GM23338 (cell line): Measurements from ENCODE around the gene PEPD. TPM values are rescaled to one million over a fixed set of nuclear protein-coding genes. Genes with fewer than 3 reads are reported as not detected.

ENCODE experiments used
- ATAC-seq: fragments of 200-7000 bp; cut with Tn5 transposase; 3 replicates; pipeline ENCODE4 v1.9.1; 2020
- DNase-seq: peaks from one replicate; pipeline ENCODE4 v3.0.0-alpha.2; 2015; ENCODE audit warnings: low spot score
- H2AFZ ChIP-seq: fragments of 200-600 bp; sonication (generic); 2 replicates; pipeline ENCODE4 v1.8.0; 2016; ENCODE audit warnings: antibody characterized with exemption, mild to moderate bottlenecking, moderate library complexity
- H3F3A ChIP-seq: fragments of 200-600 bp; sonication (generic); replicated peaks from 2 replicates; pipeline ENCODE4 v1.8.0; 2017; ENCODE audit warnings: antibody characterized with exemption, mixed run types, low read depth
- H3K27ac ChIP-seq: fragments of 200-600 bp; sonication (generic); 2 replicates; pipeline ENCODE4 v1.6.1; 2016; ENCODE audit warnings: low read depth
- H3K27me3 ChIP-seq: fragments of 200-600 bp; sonication (generic); 2 replicates; pipeline ENCODE4 v1.8.0; 2016; ENCODE audit warnings: mild to moderate bottlenecking, mixed run types, moderate library complexity; ENCODE audit not compliant: insufficient read depth
- H3K36me3 ChIP-seq: fragments of 200-600 bp; sonication (generic); 2 replicates; pipeline ENCODE4 v1.8.0; 2016; ENCODE audit warnings: mild to moderate bottlenecking; ENCODE audit not compliant: insufficient read depth
- H3K4me1 ChIP-seq: fragments of 200-600 bp; sonication (generic); 2 replicates; pipeline ENCODE4 v1.8.0; 2016; ENCODE audit warnings: mild to moderate bottlenecking, moderate library complexity; ENCODE audit not compliant: insufficient read depth
- H3K4me2 ChIP-seq: fragments of 200-600 bp; sonication (generic); 2 replicates; pipeline ENCODE4 v1.7.1; 2017; ENCODE audit warnings: mixed run types
- H3K4me3 ChIP-seq: fragments of 200-600 bp; sonication (generic); 2 replicates; pipeline ENCODE4 v1.6.1; 2016; ENCODE audit warnings: mixed run types
- H3K79me2 ChIP-seq: fragments of 200-600 bp; sonication (generic); replicated peaks from 2 replicates; pipeline ENCODE4 v1.8.0; 2017; ENCODE audit warnings: mild to moderate bottlenecking; ENCODE audit not compliant: insufficient read depth
- H3K9me2 ChIP-seq: fragments of 200-600 bp; sonication (generic); 2 replicates; pipeline ENCODE4 v1.8.0; 2017; ENCODE audit not compliant: insufficient read depth
- H4K20me1 ChIP-seq: fragments of 200-600 bp; sonication (generic); replicated peaks from 2 replicates; pipeline ENCODE4 v1.8.0; 2017; ENCODE audit warnings: mild to moderate bottlenecking; ENCODE audit not compliant: insufficient read depth
- H3K27ac Mint-ChIP-seq: 2 replicates; pipeline ENCODE4 v1.8.0; 2020; ENCODE audit warnings: inconsistent platforms, mild to moderate bottlenecking, moderate library complexity, mixed read lengths
- H3K27me3 Mint-ChIP-seq: 3 replicates; pipeline ENCODE4 v1.8.0; 2022; ENCODE audit warnings: low read depth, mild to moderate bottlenecking, moderate library complexity, mixed read lengths, inconsistent platforms; ENCODE audit not compliant: insufficient read depth, poor library complexity
- H3K36me3 Mint-ChIP-seq: 3 replicates; pipeline ENCODE4 v1.8.0; 2021; ENCODE audit warnings: low read depth, mild to moderate bottlenecking, inconsistent platforms, moderate library complexity, mixed read lengths
- H3K4me1 Mint-ChIP-seq: 3 replicates; pipeline ENCODE4 v1.8.0; 2020; ENCODE audit warnings: mild to moderate bottlenecking, inconsistent platforms, mixed read lengths
- H3K4me3 Mint-ChIP-seq: 3 replicates; pipeline ENCODE4 v1.8.0; 2021; ENCODE audit warnings: moderate library complexity, mild to moderate bottlenecking, inconsistent platforms, mixed read lengths
- H3K9me3 Mint-ChIP-seq: 3 replicates; pipeline ENCODE4 v1.8.0; 2020; ENCODE audit warnings: moderate library complexity, mild to moderate bottlenecking, inconsistent platforms, mixed read lengths
- CREB1 ChIP-seq: fragments of 250-450 bp; sonication (Bioruptor Pico); IDR thresholded peaks from 2 replicates; pipeline ENCODE4 v1.5.0; 2020; ENCODE audit warnings: low read depth, mild to moderate bottlenecking, moderate library complexity
- EZH2 ChIP-seq: fragments of 200-600 bp; sonication (generic); IDR thresholded peaks from one replicate; pipeline ENCODE4 v1.8.0; 2017; ENCODE audit warnings: antibody characterized with exemption, mild to moderate bottlenecking, low read depth; ENCODE audit not compliant: unreplicated experiment
- EZH2phosphoT487 ChIP-seq: fragments of 200-600 bp; sonication (generic); IDR thresholded peaks from one replicate; pipeline ENCODE4 v1.8.1; 2018; ENCODE audit warnings: antibody characterized with exemption; ENCODE audit not compliant: unreplicated experiment
- JUNB ChIP-seq: IDR thresholded peaks from one replicate; pipeline ENCODE4 v1.6.1; 2016; ENCODE audit warnings: antibody characterized with exemption; ENCODE audit not compliant: unreplicated experiment
- NANOG ChIP-seq: IDR thresholded peaks from 2 replicates; pipeline ENCODE4 v1.6.1; 2016; ENCODE audit warnings: antibody characterized with exemption, borderline replicate concordance
- STAT1 ChIP-seq: IDR thresholded peaks from one replicate; pipeline ENCODE4 v1.6.1; 2016; ENCODE audit warnings: antibody characterized with exemption; ENCODE audit not compliant: unreplicated experiment
- ZNF114 ChIP-seq: fragments of 250-450 bp; sonication (Bioruptor Pico); IDR thresholded peaks from 2 replicates; pipeline ENCODE4 v1.5.0; 2020; ENCODE audit warnings: mild to moderate bottlenecking, moderate library complexity
- ZNF331 ChIP-seq: fragments of 250-450 bp; sonication (Bioruptor Pico); IDR thresholded peaks from 2 replicates; pipeline ENCODE4 v1.5.0; 2020; ENCODE audit warnings: low read depth, mild to moderate bottlenecking, moderate library complexity
- polyA plus RNA-seq: library from polyadenylated mRNA; unstranded; fragments of >200 nt; fragmentation: Nextera tagmentation; extraction: Ambion mirVana; gene quantifications from 2 replicates; pipeline ENCODE4 v1.2.1, GENCODE V29; 2016
- total RNA-seq: library from RNA; depleted of rRNA; stranded (reverse); fragments of >200 nt; shearing (Covaris generic); gene quantifications from 2 replicates; pipeline ENCODE4 v1.2.3, GENCODE V29; 2014
- TF ChIP-seq, protein P1 (sequence below): fragments of 250-450 bp; sonication (Bioruptor Pico); IDR thresholded peaks from 2 replicates; pipeline ENCODE4 v1.5.0; 2020; ENCODE audit warnings: mild to moderate bottlenecking, moderate library complexity
- TF ChIP-seq, protein P2 (sequence below): IDR thresholded peaks from one replicate; pipeline ENCODE4 v1.6.1; 2018; ENCODE audit warnings: antibody characterized with exemption; ENCODE audit not compliant: unreplicated experiment
- TF ChIP-seq, protein P3 (sequence below): IDR thresholded peaks from 2 replicates; pipeline ENCODE4 v1.6.1; 2016; ENCODE audit warnings: antibody characterized with exemption

Gene PEPD
- total and polyA plus RNA-seq, 2 experiments from 2014 or later, result 81.7 to 89.2 TPM

DNA sequence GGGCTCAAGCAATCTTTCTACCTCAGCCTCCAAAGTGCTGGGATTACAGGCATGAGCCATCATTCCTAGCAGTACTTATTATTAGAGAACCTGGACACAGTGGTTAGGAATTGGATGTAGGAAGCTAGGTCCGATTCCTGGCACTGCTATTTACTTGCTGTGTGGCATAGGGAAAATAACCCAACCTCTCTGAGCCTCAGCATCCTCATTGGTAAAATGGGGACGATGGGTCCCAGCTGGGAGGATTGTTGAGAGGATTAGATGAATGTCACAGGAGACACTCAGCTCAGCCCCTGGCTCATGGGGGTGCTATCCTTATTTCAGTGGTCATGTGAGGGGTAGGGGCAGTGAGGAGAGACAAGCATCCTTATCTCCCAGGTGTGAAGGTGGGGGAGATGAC is 6.8 kb upstream of the PEPD start (continued):
- TF ChIP-seq, protein P1, sequence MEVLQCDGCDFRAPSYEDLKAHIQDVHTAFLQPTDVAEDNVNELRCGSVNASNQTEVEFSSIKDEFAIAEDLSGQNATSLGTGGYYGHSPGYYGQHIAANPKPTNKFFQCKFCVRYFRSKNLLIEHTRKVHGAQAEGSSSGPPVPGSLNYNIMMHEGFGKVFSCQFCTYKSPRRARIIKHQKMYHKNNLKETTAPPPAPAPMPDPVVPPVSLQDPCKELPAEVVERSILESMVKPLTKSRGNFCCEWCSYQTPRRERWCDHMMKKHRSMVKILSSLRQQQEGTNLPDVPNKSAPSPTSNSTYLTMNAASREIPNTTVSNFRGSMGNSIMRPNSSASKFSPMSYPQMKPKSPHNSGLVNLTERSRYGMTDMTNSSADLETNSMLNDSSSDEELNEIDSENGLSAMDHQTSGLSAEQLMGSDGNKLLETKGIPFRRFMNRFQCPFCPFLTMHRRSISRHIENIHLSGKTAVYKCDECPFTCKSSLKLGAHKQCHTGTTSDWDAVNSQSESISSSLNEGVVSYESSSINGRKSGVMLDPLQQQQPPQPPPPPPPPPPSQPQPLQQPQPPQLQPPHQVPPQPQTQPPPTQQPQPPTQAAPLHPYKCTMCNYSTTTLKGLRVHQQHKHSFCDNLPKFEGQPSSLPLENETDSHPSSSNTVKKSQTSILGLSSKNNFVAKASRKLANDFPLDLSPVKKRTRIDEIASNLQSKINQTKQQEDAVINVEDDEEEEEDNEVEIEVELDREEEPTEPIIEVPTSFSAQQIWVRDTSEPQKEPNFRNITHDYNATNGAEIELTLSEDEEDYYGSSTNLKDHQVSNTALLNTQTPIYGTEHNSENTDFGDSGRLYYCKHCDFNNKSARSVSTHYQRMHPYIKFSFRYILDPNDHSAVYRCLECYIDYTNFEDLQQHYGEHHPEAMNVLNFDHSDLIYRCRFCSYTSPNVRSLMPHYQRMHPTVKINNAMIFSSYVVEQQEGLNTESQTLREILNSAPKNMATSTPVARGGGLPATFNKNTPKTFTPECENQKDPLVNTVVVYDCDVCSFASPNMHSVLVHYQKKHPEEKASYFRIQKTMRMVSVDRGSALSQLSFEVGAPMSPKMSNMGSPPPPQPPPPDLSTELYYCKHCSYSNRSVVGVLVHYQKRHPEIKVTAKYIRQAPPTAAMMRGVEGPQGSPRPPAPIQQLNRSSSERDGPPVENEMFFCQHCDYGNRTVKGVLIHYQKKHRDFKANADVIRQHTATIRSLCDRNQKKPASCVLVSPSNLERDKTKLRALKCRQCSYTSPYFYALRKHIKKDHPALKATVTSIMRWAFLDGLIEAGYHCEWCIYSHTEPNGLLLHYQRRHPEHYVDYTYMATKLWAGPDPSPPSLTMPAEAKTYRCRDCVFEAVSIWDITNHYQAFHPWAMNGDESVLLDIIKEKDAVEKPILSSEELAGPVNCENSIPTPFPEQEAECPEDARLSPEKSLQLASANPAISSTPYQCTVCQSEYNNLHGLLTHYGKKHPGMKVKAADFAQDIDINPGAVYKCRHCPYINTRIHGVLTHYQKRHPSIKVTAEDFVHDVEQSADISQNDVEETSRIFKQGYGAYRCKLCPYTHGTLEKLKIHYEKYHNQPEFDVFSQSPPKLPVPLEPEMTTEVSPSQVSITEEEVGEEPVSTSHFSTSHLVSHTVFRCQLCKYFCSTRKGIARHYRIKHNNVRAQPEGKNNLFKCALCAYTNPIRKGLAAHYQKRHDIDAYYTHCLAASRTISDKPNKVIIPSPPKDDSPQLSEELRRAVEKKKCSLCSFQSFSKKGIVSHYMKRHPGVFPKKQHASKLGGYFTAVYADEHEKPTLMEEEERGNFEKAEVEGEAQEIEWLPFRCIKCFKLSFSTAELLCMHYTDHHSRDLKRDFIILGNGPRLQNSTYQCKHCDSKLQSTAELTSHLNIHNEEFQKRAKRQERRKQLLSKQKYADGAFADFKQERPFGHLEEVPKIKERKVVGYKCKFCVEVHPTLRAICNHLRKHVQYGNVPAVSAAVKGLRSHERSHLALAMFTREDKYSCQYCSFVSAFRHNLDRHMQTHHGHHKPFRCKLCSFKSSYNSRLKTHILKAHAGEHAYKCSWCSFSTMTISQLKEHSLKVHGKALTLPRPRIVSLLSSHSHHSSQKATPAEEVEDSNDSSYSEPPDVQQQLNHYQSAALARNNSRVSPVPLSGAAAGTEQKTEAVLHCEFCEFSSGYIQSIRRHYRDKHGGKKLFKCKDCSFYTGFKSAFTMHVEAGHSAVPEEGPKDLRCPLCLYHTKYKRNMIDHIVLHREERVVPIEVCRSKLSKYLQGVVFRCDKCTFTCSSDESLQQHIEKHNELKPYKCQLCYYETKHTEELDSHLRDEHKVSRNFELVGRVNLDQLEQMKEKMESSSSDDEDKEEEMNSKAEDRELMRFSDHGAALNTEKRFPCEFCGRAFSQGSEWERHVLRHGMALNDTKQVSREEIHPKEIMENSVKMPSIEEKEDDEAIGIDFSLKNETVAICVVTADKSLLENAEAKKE (CRISPR knock-in tag), result no peak
- no peak for TF ChIP-seq JUNB

DNA sequence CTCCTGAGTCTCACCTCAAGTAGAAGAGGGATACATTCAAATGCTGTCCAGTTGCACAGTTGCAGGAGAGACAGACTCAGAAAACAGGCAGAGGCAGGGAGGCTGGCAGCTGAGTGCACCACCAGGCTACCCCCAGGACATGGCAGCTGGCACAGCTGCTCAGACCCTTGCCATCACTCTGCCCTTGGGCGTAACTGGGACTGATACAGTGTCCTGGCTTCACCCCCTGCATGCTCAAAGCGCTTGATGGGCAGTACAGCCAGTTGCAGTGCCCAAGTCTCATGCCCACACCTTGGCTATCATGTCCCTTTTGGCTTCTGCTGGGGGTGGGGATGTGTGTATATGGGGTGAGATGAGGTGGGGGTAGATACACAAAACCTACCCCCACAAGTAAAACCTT is 5.5 kb upstream of the PEPD start:
- Histone ChIP-seq H3K4me3 (no peak overlapping the region), H3K27ac (no peak overlapping the region), H3F3A (no peaks in the 10 kb centered on the region), H3K36me3 (no peaks in the 10 kb centered on the region), H3K4me1 (peaks cover 16% of the 10 kb centered on the region), H4K20me1 (no peaks in the 10 kb centered on the region), H3K27me3 (no peaks in the 10 kb centered on the region), H3K9me2 (no peaks in the 10 kb centered on the region), H3K79me2 (no peaks in the 10 kb centered on the region), H3K4me2 (no peak overlapping the region), H2AFZ (no peak overlapping the region)
- H3K27ac Mint-ChIP-seq, result no peak overlapping the region
- no peak for ATAC-seq
- H3K27me3 Mint-ChIP-seq, result peaks cover 13% of the 10 kb centered on the region
- no peaks in the 10 kb centered on the region for H3K36me3 Mint-ChIP-seq
- H3K4me3 Mint-ChIP-seq, result no peak overlapping the region
- no peaks in the 10 kb centered on the region for H3K9me3 Mint-ChIP-seq
- H3K4me1 Mint-ChIP-seq, result peaks cover 26% of the 10 kb centered on the region
- no peak for DNase-seq
- TF ChIP-seq EZH2 (no peak), JUNB (no peak), NANOG (no peak), EZH2phosphoT487 (no peak), ZNF114 (CRISPR knock-in tag) (no peak), ZNF331 (CRISPR knock-in tag) (no peak), CREB1 (CRISPR knock-in tag) (no peak), STAT1 (no peak)
- TF ChIP-seq, protein P2, sequence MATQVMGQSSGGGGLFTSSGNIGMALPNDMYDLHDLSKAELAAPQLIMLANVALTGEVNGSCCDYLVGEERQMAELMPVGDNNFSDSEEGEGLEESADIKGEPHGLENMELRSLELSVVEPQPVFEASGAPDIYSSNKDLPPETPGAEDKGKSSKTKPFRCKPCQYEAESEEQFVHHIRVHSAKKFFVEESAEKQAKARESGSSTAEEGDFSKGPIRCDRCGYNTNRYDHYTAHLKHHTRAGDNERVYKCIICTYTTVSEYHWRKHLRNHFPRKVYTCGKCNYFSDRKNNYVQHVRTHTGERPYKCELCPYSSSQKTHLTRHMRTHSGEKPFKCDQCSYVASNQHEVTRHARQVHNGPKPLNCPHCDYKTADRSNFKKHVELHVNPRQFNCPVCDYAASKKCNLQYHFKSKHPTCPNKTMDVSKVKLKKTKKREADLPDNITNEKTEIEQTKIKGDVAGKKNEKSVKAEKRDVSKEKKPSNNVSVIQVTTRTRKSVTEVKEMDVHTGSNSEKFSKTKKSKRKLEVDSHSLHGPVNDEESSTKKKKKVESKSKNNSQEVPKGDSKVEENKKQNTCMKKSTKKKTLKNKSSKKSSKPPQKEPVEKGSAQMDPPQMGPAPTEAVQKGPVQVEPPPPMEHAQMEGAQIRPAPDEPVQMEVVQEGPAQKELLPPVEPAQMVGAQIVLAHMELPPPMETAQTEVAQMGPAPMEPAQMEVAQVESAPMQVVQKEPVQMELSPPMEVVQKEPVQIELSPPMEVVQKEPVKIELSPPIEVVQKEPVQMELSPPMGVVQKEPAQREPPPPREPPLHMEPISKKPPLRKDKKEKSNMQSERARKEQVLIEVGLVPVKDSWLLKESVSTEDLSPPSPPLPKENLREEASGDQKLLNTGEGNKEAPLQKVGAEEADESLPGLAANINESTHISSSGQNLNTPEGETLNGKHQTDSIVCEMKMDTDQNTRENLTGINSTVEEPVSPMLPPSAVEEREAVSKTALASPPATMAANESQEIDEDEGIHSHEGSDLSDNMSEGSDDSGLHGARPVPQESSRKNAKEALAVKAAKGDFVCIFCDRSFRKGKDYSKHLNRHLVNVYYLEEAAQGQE, result no peak
- TF ChIP-seq, protein P3, sequence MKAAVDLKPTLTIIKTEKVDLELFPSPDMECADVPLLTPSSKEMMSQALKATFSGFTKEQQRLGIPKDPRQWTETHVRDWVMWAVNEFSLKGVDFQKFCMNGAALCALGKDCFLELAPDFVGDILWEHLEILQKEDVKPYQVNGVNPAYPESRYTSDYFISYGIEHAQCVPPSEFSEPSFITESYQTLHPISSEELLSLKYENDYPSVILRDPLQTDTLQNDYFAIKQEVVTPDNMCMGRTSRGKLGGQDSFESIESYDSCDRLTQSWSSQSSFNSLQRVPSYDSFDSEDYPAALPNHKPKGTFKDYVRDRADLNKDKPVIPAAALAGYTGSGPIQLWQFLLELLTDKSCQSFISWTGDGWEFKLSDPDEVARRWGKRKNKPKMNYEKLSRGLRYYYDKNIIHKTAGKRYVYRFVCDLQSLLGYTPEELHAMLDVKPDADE, result no peak
